Measurements from ENCODE around the gene ARHGEF25.
"Not testable (repeated sequence)": the region's sequence is repeated elsewhere in the genome, so short reads cannot be mapped to it uniquely, and the experiment has no call there.

Gene ARHGEF25

GRCh38 chr12:57614178-57614947 is 3.1 kb downstream of the ARHGEF25 start:
- H3K4me3 ChIP-seq (replicated peaks; ENCODE audit: low read depth, low read length), result no peak overlapping the region
- TF ChIP-seq CTCF (IDR thresholded peaks at IDR 0.05; ENCODE audit: low read length, missing control alignments), result no peak
- no peak for DNase-seq (ENCODE audit: low read depth)

GRCh38 chr12:57614948-57615500 is 3.8 kb downstream of the ARHGEF25 start:
- no peak for DNase-seq (ENCODE audit: low read depth)
- no peak for TF ChIP-seq CTCF (IDR thresholded peaks at IDR 0.05; ENCODE audit: low read length, missing control alignments)
- H3K4me3 ChIP-seq (replicated peaks; ENCODE audit: low read depth, low read length), result no peak overlapping the region

- no peak for TF ChIP-seq CTCF (IDR thresholded peaks at IDR 0.05; ENCODE audit: low read length, missing control alignments)
- no peak overlapping the region for H3K4me3 ChIP-seq (replicated peaks; ENCODE audit: low read depth, low read length)
- DNase-seq (ENCODE audit: low read depth), result no peak
Measured at GRCh38 chr12:57615637-57616036, 4.4 kb downstream of the ARHGEF25 start.

- TF ChIP-seq CTCF (IDR thresholded peaks at IDR 0.05; ENCODE audit: low read length, missing control alignments), result no peak
- H3K4me3 ChIP-seq (replicated peaks; ENCODE audit: low read depth, low read length), result no peak overlapping the region
- peak; percentile 31 for DNase-seq (ENCODE audit: low read depth)
Measured at GRCh38 chr12:57616383-57617101, 5.3 kb downstream of the ARHGEF25 start.

GRCh38 chr12:57617942-57618341 is 6.7 kb downstream of the ARHGEF25 start:
- H3K4me3 ChIP-seq (replicated peaks; ENCODE audit: low read depth, low read length), result no peak overlapping the region
- TF ChIP-seq CTCF (IDR thresholded peaks at IDR 0.05; ENCODE audit: low read length, missing control alignments), result no peak
- DNase-seq (ENCODE audit: low read depth), result no peak

GRCh38 chr12:57618431-57618830 is 7.2 kb downstream of the ARHGEF25 start:
- H3K4me3 ChIP-seq (replicated peaks; ENCODE audit: low read depth, low read length); DNase-seq (ENCODE audit: low read depth): not testable (repeated sequence)

GRCh38 chr12:57618966-57619433 is 7.8 kb downstream of the ARHGEF25 start:
- H3K4me3 ChIP-seq (replicated peaks; ENCODE audit: low read depth, low read length), result no peak overlapping the region
- TF ChIP-seq CTCF (IDR thresholded peaks at IDR 0.05; ENCODE audit: low read length, missing control alignments), result no peak
- no peak for DNase-seq (ENCODE audit: low read depth)

All from fibroblast of pulmonary artery (primary cell).